ENCODE measurements around the gene IFNA4.
"Not testable (repeated sequence)": the region's sequence is repeated elsewhere in the genome, so short reads cannot be mapped to it uniquely, and the experiment has no call there.

The IFNA4 gene

GRCh38 chr9:21172156-21172555, 15.2 kb downstream of the IFNA4 start:
- Histone ChIP-seq H3K27ac (ENCODE audit: extremely low read depth, low read depth, low read length) (no peak overlapping the region), H3K4me3 (ENCODE audit: low read depth, low read length) (no peak overlapping the region), H3K9me3 (ENCODE audit: control insufficient read depth, insufficient read depth, low read depth, low read length) (no peaks in the 10 kb centered on the region), H3K36me3 (ENCODE audit: control insufficient read depth in 2 of 2, insufficient read depth in 1 of 2, low read length in 2 of 2) (no peaks in the 10 kb centered on the region), H3K4me1 (ENCODE audit: control insufficient read depth, insufficient read depth, low read length) (no peaks in the 10 kb centered on the region)
- TF ChIP-seq SALL2 (tag by site-specific recombination; IDR thresholded peaks at IDR 0.05; ENCODE audit: borderline replicate concordance) = no peak
- no peak for TF ChIP-seq ZNF654 (tag by site-specific recombination; IDR thresholded peaks at IDR 0.05; ENCODE audit: low read depth)
- TF ChIP-seq ZNF311 (tag by site-specific recombination; IDR thresholded peaks at IDR 0.05; ENCODE audit: borderline replicate concordance) = no peak
- TF ChIP-seq RBAK (tag by site-specific recombination; IDR thresholded peaks at IDR 0.05) = no peak
- no peak for TF ChIP-seq ZNF488 (tag by site-specific recombination; IDR thresholded peaks at IDR 0.05)
- no peak for TF ChIP-seq ZNF473 (tag by site-specific recombination; IDR thresholded peaks at IDR 0.05)
- TF ChIP-seq REST (tag by site-specific recombination; IDR thresholded peaks at IDR 0.05) = no peak
- TF ChIP-seq ZNF558 (tag by site-specific recombination; IDR thresholded peaks at IDR 0.05) = no peak
- TF ChIP-seq KLF7 (tag by site-specific recombination; IDR thresholded peaks at IDR 0.05; ENCODE audit: borderline replicate concordance) = no peak
- TF ChIP-seq ZNF140 (tag by site-specific recombination; IDR thresholded peaks at IDR 0.05) = no peak
- TF ChIP-seq ZNF521 (tag by site-specific recombination; IDR thresholded peaks at IDR 0.05) = no peak
- TF ChIP-seq ZSCAN16 (tag by site-specific recombination; IDR thresholded peaks at IDR 0.05) = no peak
- no peak for TF ChIP-seq BCL6B (tag by site-specific recombination; IDR thresholded peaks at IDR 0.05)
- no peak for TF ChIP-seq ZNF701 (tag by site-specific recombination; IDR thresholded peaks at IDR 0.05)
- CTCF ChIA-PET = no interaction called here
- POLR2A ChIA-PET = no interaction called here

GRCh38 chr9:21171351-21171750, 16.0 kb downstream of the IFNA4 start:
- no peaks in the 10 kb centered on the region for H3K9me3 ChIP-seq (ENCODE audit: control insufficient read depth, insufficient read depth, low read depth, low read length)
- H3K36me3 ChIP-seq (ENCODE audit: control insufficient read depth in 2 of 2, insufficient read depth in 1 of 2, low read length in 2 of 2) = no peaks in the 10 kb centered on the region
- POLR2A ChIA-PET = no interaction called here
- no peak overlapping the region for H3K27ac ChIP-seq (ENCODE audit: extremely low read depth, low read depth, low read length)
- CTCF ChIA-PET = interaction anchor here (0.6 kb wide), 1 partner anchor 17 kb away, joined by 3 read pairs; no protein-coding TSS in a partner anchor
- no peak overlapping the region for H3K4me3 ChIP-seq (ENCODE audit: low read depth, low read length)
- no peak for TF ChIP-seq KLF9 (tag by site-specific recombination; IDR thresholded peaks at IDR 0.05; ENCODE audit: low read depth)
- no peak for TF ChIP-seq ZNF138 (tag by site-specific recombination; IDR thresholded peaks at IDR 0.05; ENCODE audit: borderline replicate concordance)
- TF ChIP-seq ZNF211 (tag by site-specific recombination; IDR thresholded peaks at IDR 0.05; ENCODE audit: low read depth) = no peak
- no peak for TF ChIP-seq PRDM6 (tag by site-specific recombination; IDR thresholded peaks at IDR 0.05)
- no peak for TF ChIP-seq ZNF596 (tag by site-specific recombination; IDR thresholded peaks at IDR 0.05)
- TF ChIP-seq ZNF18 (tag by site-specific recombination; IDR thresholded peaks at IDR 0.05) = no peak
- TF ChIP-seq ZSCAN18 (tag by site-specific recombination; IDR thresholded peaks at IDR 0.05) = no peak
- TF ChIP-seq ZNF658 (tag by site-specific recombination; IDR thresholded peaks at IDR 0.05) = no peak
- H3K4me1 ChIP-seq (ENCODE audit: control insufficient read depth, insufficient read depth, low read length) = no peaks in the 10 kb centered on the region

GRCh38 chr9:21166560-21166959, 20.8 kb downstream of the IFNA4 start, which contains the start of gene IFNA21:
TSS of gene IFNA21 (minus strand) at chr9:21166660. CDS start at chr9:21166612, 48 bp downstream.
- H3K36me3 ChIP-seq (ENCODE audit: control insufficient read depth in 2 of 2, insufficient read depth in 1 of 2, low read length in 2 of 2); H3K4me3 ChIP-seq (ENCODE audit: low read depth, low read length); POLR2A ChIA-PET; H3K9me3 ChIP-seq (ENCODE audit: control insufficient read depth, insufficient read depth, low read depth, low read length); H3K27ac ChIP-seq (ENCODE audit: extremely low read depth, low read depth, low read length); H3K4me1 ChIP-seq (ENCODE audit: control insufficient read depth, insufficient read depth, low read length): not testable (repeated sequence)
- CTCF ChIA-PET = interaction anchor here (0.7 to 1.1 kb wide), 2 partner anchors 17 to 301 kb away, joined by 3 to 4 read pairs; no protein-coding TSS in a partner anchor

Data from HEK293 (cell line).